ENCODE measurements around the gene KCNQ1. TPM values are rescaled to one million over a fixed set of nuclear protein-coding genes. Genes with fewer than 3 reads are reported as not detected.

KCNQ1 gene
- total and polyA plus RNA-seq, 9 of the 15 experiments (the other 6 are each of a cell fraction or from before 2014, with no cell fraction given): 0.44 TPM; not detected in 8

DNA sequence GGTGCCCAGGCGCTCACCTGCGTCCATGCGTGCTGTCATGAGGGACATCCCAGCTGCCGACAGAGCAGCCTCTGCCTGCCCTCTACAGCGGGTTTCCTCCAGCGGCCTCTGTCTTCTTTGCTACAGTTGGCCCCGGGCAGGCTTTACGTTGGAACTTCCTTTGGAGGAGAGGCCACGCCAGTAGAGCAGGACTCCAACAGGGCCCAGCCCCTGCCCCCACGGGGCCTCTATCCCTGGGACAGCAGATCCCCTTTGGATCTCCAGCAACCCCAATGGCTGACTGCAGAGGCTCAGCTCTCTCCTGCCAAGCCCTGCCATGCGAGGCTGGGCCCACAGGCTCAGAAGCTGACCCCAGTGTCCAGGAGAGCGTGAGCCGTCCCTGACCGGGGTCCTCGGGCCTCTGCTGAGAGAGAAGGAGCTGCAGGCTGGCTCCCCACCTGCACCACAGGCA is 12.6 kb upstream of the KCNQ1 start (continued):
- TF ChIP-seq, protein P1, sequence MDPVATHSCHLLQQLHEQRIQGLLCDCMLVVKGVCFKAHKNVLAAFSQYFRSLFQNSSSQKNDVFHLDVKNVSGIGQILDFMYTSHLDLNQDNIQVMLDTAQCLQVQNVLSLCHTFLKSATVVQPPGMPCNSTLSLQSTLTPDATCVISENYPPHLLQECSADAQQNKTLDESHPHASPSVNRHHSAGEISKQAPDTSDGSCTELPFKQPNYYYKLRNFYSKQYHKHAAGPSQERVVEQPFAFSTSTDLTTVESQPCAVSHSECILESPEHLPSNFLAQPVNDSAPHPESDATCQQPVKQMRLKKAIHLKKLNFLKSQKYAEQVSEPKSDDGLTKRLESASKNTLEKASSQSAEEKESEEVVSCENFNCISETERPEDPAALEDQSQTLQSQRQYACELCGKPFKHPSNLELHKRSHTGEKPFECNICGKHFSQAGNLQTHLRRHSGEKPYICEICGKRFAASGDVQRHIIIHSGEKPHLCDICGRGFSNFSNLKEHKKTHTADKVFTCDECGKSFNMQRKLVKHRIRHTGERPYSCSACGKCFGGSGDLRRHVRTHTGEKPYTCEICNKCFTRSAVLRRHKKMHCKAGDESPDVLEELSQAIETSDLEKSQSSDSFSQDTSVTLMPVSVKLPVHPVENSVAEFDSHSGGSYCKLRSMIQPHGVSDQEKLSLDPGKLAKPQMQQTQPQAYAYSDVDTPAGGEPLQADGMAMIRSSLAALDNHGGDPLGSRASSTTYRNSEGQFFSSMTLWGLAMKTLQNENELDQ (CRISPR knock-in tag; IDR thresholded peaks at IDR 0.05; ENCODE audit: borderline replicate concordance): no peak
- no peak for TF ChIP-seq FIP1L1 (IDR thresholded peaks at IDR 0.05; ENCODE audit: low read depth, low read length, poor library complexity, severe bottlenecking)

DNA sequence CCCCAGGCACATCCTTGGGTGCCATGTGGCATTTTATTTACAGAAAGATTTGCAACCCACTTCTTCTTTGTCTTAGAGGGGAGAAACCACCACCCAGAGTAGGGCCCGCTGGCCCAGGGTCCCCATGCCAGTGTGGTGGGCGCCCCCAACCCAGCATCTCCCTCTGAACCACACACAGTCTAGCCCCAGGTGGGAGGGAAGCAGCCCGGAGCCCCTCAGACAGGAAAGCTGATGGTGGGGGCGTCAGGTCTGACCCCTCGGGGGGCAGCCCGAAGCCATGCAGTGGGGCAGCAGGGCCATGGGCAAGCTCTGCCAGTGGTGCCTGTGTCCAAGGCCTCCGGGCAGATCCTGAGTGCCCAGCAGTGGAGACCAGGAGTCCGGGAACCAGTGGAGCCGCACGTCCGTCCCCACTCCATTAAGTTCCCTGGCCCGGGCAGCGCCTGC is 12.2 kb upstream of the KCNQ1 start:
- no TSS peak for BruUV-seq (replicated peaks)
- intact Hi-C loops (cut with micrococcal nuclease): no loop called here
- 8% methylated on average over 13 of the region's 13 CpGs for WGBS (ENCODE audit: insufficient coverage, low coverage, missing lambda C conversion rate)
- no peak for TF ChIP-seq CHCHD3 (CRISPR knock-in tag; IDR thresholded peaks at IDR 0.05)
- TF ChIP-seq, protein P2, sequence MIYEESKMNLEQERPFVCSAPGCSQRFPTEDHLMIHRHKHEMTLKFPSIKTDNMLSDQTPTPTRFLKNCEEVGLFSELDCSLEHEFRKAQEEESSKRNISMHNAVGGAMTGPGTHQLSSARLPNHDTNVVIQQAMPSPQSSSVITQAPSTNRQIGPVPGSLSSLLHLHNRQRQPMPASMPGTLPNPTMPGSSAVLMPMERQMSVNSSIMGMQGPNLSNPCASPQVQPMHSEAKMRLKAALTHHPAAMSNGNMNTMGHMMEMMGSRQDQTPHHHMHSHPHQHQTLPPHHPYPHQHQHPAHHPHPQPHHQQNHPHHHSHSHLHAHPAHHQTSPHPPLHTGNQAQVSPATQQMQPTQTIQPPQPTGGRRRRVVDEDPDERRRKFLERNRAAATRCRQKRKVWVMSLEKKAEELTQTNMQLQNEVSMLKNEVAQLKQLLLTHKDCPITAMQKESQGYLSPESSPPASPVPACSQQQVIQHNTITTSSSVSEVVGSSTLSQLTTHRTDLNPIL (CRISPR knock-in tag; IDR thresholded peaks at IDR 0.05): no peak
- TF ChIP-seq, protein P3, sequence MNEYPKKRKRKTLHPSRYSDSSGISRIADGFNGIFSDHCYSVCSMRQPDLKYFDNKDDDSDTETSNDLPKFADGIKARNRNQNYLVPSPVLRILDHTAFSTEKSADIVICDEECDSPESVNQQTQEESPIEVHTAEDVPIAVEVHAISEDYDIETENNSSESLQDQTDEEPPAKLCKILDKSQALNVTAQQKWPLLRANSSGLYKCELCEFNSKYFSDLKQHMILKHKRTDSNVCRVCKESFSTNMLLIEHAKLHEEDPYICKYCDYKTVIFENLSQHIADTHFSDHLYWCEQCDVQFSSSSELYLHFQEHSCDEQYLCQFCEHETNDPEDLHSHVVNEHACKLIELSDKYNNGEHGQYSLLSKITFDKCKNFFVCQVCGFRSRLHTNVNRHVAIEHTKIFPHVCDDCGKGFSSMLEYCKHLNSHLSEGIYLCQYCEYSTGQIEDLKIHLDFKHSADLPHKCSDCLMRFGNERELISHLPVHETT (CRISPR knock-in tag; conservative IDR thresholded peaks at IDR 0.05 in 1 of 2, IDR thresholded peaks at IDR 0.05 in 1 of 2): no peak
- TF ChIP-seq ZNF436 (CRISPR knock-in tag; IDR thresholded peaks at IDR 0.05): no peak
- TF ChIP-seq ARID1B (IDR thresholded peaks at IDR 0.05): no peak
- no peak for TF ChIP-seq ZNF583 (CRISPR knock-in tag; IDR thresholded peaks at IDR 0.05)
- no peak for TF ChIP-seq FOXM1 (IDR thresholded peaks at IDR 0.05; ENCODE audit: low read depth)
- TF ChIP-seq FOXM1 (CRISPR knock-in tag; IDR thresholded peaks at IDR 0.05; ENCODE audit: low read depth): no peak
- TF ChIP-seq SMARCC2 (IDR thresholded peaks at IDR 0.05; ENCODE audit: low read depth): no peak
- no peak for TF ChIP-seq HNRNPLL (IDR thresholded peaks at IDR 0.05; ENCODE audit: low read depth, low read length, poor library complexity, severe bottlenecking)
- TF ChIP-seq, protein P4, sequence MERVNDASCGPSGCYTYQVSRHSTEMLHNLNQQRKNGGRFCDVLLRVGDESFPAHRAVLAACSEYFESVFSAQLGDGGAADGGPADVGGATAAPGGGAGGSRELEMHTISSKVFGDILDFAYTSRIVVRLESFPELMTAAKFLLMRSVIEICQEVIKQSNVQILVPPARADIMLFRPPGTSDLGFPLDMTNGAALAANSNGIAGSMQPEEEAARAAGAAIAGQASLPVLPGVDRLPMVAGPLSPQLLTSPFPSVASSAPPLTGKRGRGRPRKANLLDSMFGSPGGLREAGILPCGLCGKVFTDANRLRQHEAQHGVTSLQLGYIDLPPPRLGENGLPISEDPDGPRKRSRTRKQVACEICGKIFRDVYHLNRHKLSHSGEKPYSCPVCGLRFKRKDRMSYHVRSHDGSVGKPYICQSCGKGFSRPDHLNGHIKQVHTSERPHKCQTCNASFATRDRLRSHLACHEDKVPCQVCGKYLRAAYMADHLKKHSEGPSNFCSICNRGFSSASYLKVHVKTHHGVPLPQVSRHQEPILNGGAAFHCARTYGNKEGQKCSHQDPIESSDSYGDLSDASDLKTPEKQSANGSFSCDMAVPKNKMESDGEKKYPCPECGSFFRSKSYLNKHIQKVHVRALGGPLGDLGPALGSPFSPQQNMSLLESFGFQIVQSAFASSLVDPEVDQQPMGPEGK (CRISPR knock-in tag; IDR thresholded peaks at IDR 0.05; ENCODE audit: borderline replicate concordance): no peak

More for the DNA sequence above, 12.2 kb upstream of the KCNQ1 start:
- Histone ChIP-seq H3K4me2 (ENCODE audit: insufficient read depth, low read length) (no peak overlapping the region), H3K36me3 (ENCODE audit: control insufficient read depth, insufficient read depth, low read length) (no peaks in the 10 kb centered on the region), H3K4me3 (no peak overlapping the region), H3K79me2 (ENCODE audit: control insufficient read depth, insufficient read depth, low read length) (no peaks in the 10 kb centered on the region), H3K9me1 (ENCODE audit: control insufficient read depth, insufficient read depth, low read length) (peaks cover 2% of the 10 kb centered on the region), H2AFZ (ENCODE audit: low read depth, low read length) (no peak overlapping the region), H4K20me1 (replicated peaks; ENCODE audit: control insufficient read depth, insufficient read depth, low read length) (peaks cover 4% of the 10 kb centered on the region), H3K27ac (ENCODE audit: extremely low read depth, low read depth, low read length) (no peak overlapping the region), H3K27me3 (ENCODE audit: control insufficient read depth in 2 of 2, insufficient read depth in 2 of 2, low read length in 2 of 2) (peaks cover 2 to 51% of the 10 kb centered on the region in 2 experiments; a peak in 4 of 5 replicates), H3K9ac (ENCODE audit: insufficient read depth in 1 of 2, low read depth in 2 of 2, low read length in 2 of 2) (peak overlapping the region in 1 of 2 experiments; percentile 20; a peak in 1 of 4 replicates), H3K9me3 (replicated peaks; ENCODE audit: control insufficient read depth, insufficient read depth, low read depth, low read length) (peaks cover 6% of the 10 kb centered on the region; the same call in 1 of the 2 replicates), H3K4me1 (replicated peaks in 1 of 2; ENCODE audit: control insufficient read depth in 2 of 2, insufficient read depth in 2 of 2, low read length in 2 of 2) (peaks cover 0 to 3% of the 10 kb centered on the region in 2 experiments; a peak in 1 of 5 replicates)
- CTCF ChIA-PET (ENCODE audit: low intra/inter-chr PET ratio): no interaction called here
- in situ Hi-C loops (cut with MboI): no loop called here
- FAIRE-seq (no peak), ATAC-seq (no peak), DNase-seq (ENCODE audit: extremely low read depth in 1 of 4, low spot score in 3 of 4) (no peak)
- POLR2A ChIA-PET: no interaction called here
